B cell (primary cell): ENCODE data around the gene C19orf47. TPM values are rescaled to one million over a fixed set of nuclear protein-coding genes. Genes with fewer than 3 reads are reported as not detected.

Experiments
- ATAC-seq: fragments of 200-7000 bp; cut with Tn5 transposase; one replicate; pipeline ENCODE4 v1.10.0; 2021; ENCODE audit warnings: low read depth, mild to moderate bottlenecking, moderate number of reproducible peaks, moderate library complexity
- CTCF ChIA-PET: fragments of 350-600 bp; sonication (Branson Sonifier 250); formaldehyde crosslinking; loops from one replicate; lab custom pipeline; 2021; ENCODE audit warnings: antibody characterized with exemption, inconsistent platforms; lab: Charles Lee
- POLR2A ChIA-PET: fragments of 350-600 bp; sonication (Branson Sonifier 250); formaldehyde crosslinking; loops from one replicate; lab custom pipeline; 2021; ENCODE audit warnings: antibody characterized with exemption; lab: Charles Lee
- DNase-seq: peaks from one replicate; pipeline ENCODE4 v3.0.0; 2013
- H2AFZ ChIP-seq: 2 replicates; pipeline ENCODE4 v1.6.1; 2012; ENCODE audit warnings: mild to moderate bottlenecking, low read depth, low read length; ENCODE audit not compliant: insufficient read depth, poor library complexity, severe bottlenecking
- H3K27ac ChIP-seq, 2 donors: 1 replicate in 1 of 2; 2 replicates in 1 of 2; pipeline ENCODE4 v1.5.1; 2012 to 2013; ENCODE audit warnings: low read length in 2 of 2, mild to moderate bottlenecking in 2 of 2, moderate library complexity in 1 of 2
- H3K27me3 ChIP-seq, 4 experiments: fragments of 200-600 bp in 1 of 4; sonication (generic) in 1 of 4; replicated peaks in 1 of 4; 1 replicate in 2 of 4; 2 replicates in 2 of 4; pipeline versions ENCODE4 v1.6.1 to v1.7.0; 2013 to 2016; ENCODE audit warnings: low read length in 3 of 4, mild to moderate bottlenecking in 2 of 4, mixed read lengths in 1 of 4, moderate library complexity in 1 of 4; ENCODE audit not compliant: insufficient read depth in 4 of 4, control insufficient read depth in 3 of 4; ENCODE audit errors: control extremely low read depth in 1 of 4
- H3K36me3 ChIP-seq, 2 experiments: replicated peaks in 1 of 2; 1 replicate in 1 of 2; 2 replicates in 1 of 2; pipeline versions ENCODE4 v1.6.1 to v1.7.1; 2013; ENCODE audit warnings: low read length in 1 of 2; ENCODE audit not compliant: insufficient read depth in 2 of 2, control insufficient read depth in 1 of 2; ENCODE audit errors: control extremely low read depth in 1 of 2, extremely low read depth in 1 of 2
- H3K4me1 ChIP-seq, 2 donors: fragments of 200-600 bp in 1 of 2; sonication (generic) in 1 of 2; 1 replicate in 1 of 2; 2 replicates in 1 of 2; pipeline versions ENCODE4 v1.5.1 to v1.6.1; 2013 to 2017; ENCODE audit warnings: low read length in 2 of 2; ENCODE audit not compliant: control insufficient read depth in 2 of 2, insufficient read depth in 2 of 2
- H3K4me2 ChIP-seq: replicated peaks from 2 replicates; pipeline ENCODE3; 2012; ENCODE audit warnings: mild to moderate bottlenecking, low read depth, low read length; ENCODE audit not compliant: poor library complexity, severe bottlenecking
- H3K4me3 ChIP-seq, 5 experiments: fragments of 200-600 bp in 1 of 5; sonication (generic) in 1 of 5; 1 replicate in 3 of 5; 2 replicates in 2 of 5; pipeline versions ENCODE4 v1.5.1 to v1.7.0; 2011 to 2016; ENCODE audit warnings: low read length in 4 of 5, mild to moderate bottlenecking in 4 of 5, low read depth in 2 of 5, control low read depth in 1 of 5, moderate library complexity in 1 of 5; ENCODE audit not compliant: insufficient read depth in 1 of 5; ENCODE audit errors: control extremely low read depth in 1 of 5, extremely low read depth in 1 of 5
- H3K79me2 ChIP-seq: fragments of 200-600 bp; sonication (generic); one replicate; pipeline ENCODE4 v1.6.0; 2016; ENCODE audit warnings: low read length; ENCODE audit not compliant: control insufficient read depth, insufficient read depth
- H3K9ac ChIP-seq: fragments of 200-600 bp; sonication (generic); 2 replicates; pipeline ENCODE4 v1.6.1; 2017; ENCODE audit warnings: mild to moderate bottlenecking, low read length, moderate library complexity
- H3K9me3 ChIP-seq, 3 donors: one replicate each; pipeline versions ENCODE4 v1.6.1 to v1.7.1; 2013; ENCODE audit warnings: low read length in 2 of 3; ENCODE audit not compliant: control insufficient read depth in 2 of 3, insufficient read depth in 1 of 3; ENCODE audit errors: control extremely low read depth in 1 of 3
- H4K20me1 ChIP-seq: 2 replicates; pipeline ENCODE4 v1.6.0; 2012; ENCODE audit warnings: mild to moderate bottlenecking, low read length; ENCODE audit not compliant: insufficient read depth, control insufficient read depth, poor library complexity, severe bottlenecking
- H3K27ac Mint-ChIP-seq: one replicate; pipeline ENCODE4 v1.8.0; 2021; ENCODE audit warnings: mixed read lengths
- H3K27me3 Mint-ChIP-seq: one replicate; pipeline ENCODE4 v1.8.0; 2021; ENCODE audit warnings: mixed read lengths
- H3K4me1 Mint-ChIP-seq: one replicate; pipeline ENCODE4 v1.8.0; 2021; ENCODE audit warnings: mixed read lengths
- H3K4me3 Mint-ChIP-seq: one replicate; pipeline ENCODE4 v1.8.0; 2021; ENCODE audit warnings: mixed read lengths
- H3K9me3 Mint-ChIP-seq: one replicate; pipeline ENCODE4 v1.8.0; 2022; ENCODE audit warnings: mixed read lengths; ENCODE audit not compliant: insufficient read depth
- EZH2 ChIP-seq: IDR thresholded peaks from 2 replicates; pipeline ENCODE4 v1.6.1; 2012; ENCODE audit warnings: borderline replicate concordance, low read depth, mild to moderate bottlenecking, moderate library complexity, low read length; ENCODE audit not compliant: insufficient read depth, poor library complexity, severe bottlenecking
- WGBS: methylation state at CpG from one replicate; pipeline ENCODE4 v1.1.5; 2013; ENCODE audit warnings: missing lambda C conversion rate; ENCODE audit not compliant: insufficient coverage; 5-methylcytosine and 5-hydroxymethylcytosine counted together
- intact Hi-C: fragments of 100-400 bp; cut with micrococcal nuclease; formaldehyde crosslinking; loops from one replicate; pipeline ENCODE4 v1.10.0; 2022
- polyA plus RNA-seq: library from polyadenylated mRNA; depleted of rRNA; stranded (reverse); fragments of >200 nt; gene quantifications from 2 replicates; pipeline ENCODE4 v1.2.3, GENCODE V29; 2012
- total RNA-seq, 2 donors: library from RNA; stranded (reverse); fragments of 120-200 nt in 1 of 2; gene quantifications; 1 replicate in 1 of 2; 2 replicates in 1 of 2; pipeline versions ENCODE4 v1.2.3 to v1.2.4, GENCODE V29; 2013 to 2022
- TF ChIP-seq, protein P1 (sequence below): fragments of 200-600 bp; IDR thresholded peaks from one replicate; pipeline ENCODE4 v1.8.0; 2022; ENCODE audit warnings: antibody characterized with exemption, mild to moderate bottlenecking

The C19orf47 gene
- total and polyA plus RNA-seq, 2 donors (not counting 1 experiment from before 2014, with no cell fraction given): 12.7 to 16.7 TPM

DNA sequence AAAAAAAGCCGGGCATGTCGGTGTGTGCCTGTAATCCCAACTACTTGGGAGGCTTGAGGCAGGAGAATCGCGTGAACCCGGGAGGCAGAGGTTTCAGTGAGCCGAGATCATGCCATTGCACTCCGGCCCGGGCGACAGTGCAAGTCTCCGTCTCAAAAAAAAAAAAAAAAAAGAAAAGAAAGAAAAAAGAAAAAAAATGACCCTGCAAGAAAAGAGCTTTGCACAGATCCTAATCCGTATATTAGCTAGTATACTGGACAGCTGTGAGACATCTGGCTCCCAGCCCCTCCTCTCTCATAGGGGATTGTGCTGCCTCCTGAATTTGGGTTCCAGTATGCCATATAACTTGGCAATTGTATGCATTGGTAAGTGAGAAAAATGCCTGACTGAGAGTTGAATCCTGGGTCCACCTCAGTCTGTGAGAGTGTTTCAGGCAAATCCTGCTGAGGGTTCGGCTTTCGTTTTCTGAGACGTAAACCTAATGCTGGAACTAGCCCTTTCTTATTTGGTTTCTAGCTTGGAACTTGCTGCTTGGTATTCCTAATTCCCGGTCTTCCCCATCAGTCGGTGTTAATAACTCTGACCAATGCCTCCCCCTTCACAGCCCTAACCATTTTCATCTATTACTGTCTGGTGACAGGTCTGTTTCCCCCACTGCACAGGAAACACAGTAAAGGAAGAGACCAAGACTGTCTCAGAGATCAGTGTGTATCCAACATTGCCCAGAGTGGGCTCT is 61.8 kb downstream of the C19orf47 start:
- DNase-seq (no peak), ATAC-seq (no peak)
- Mint-ChIP-seq H3K27me3 (no peaks in the 10 kb centered on the region), H3K9me3 (no peaks in the 10 kb centered on the region), H3K27ac (peak overlapping the region; percentile 65), H3K4me3 (peak overlapping the region; percentile 87), H3K4me1 (peaks cover 47% of the 10 kb centered on the region)
- ChIA-PET CTCF (interaction anchor here (0.7 to 4.6 kb wide), 3 partner anchors 19 to 1249 kb away, joined by 3 to 32 read pairs (median 3); partner anchors contain the start of gene SERTAD1), POLR2A (interaction anchor here (0.9 to 1.9 kb wide), 6 partner anchors 19 to 319 kb away, joined by 3 to 11 read pairs (median 4); partner anchors contain the start of genes BLVRB, C19orf47 and PLD3)
- Histone ChIP-seq H3K4me3 (peak overlapping the region in 3 of 5 experiments; percentile 50 to 80 (median 68)), H3K27ac (peak overlapping the region; percentile 99 to 100), H3K79me2 (peaks cover 36% of the 10 kb centered on the region), H3K36me3 (no peaks in the 10 kb centered on the region), H3K9me3 (no peaks in the 10 kb centered on the region), H3K9ac (peak overlapping the region; percentile 55), H3K4me1 (peaks cover 34 to 46% of the 10 kb centered on the region in 2 donors), H3K27me3 (no peaks in the 10 kb centered on the region), H4K20me1 (no peaks in the 10 kb centered on the region), H3K4me2 (peak overlapping the region; percentile 76), H2AFZ (peak overlapping the region; percentile 11)
- intact Hi-C loops: loop anchor here (5.0 to 10.0 kb wide), 2 partner anchors 181 to 978 kb away; partner anchors contain the start of genes BLVRB, HNRNPUL1 and SPTBN4
- 95% methylated on average over 12 of the region's 16 CpGs for WGBS
- TF ChIP-seq, protein P1, sequence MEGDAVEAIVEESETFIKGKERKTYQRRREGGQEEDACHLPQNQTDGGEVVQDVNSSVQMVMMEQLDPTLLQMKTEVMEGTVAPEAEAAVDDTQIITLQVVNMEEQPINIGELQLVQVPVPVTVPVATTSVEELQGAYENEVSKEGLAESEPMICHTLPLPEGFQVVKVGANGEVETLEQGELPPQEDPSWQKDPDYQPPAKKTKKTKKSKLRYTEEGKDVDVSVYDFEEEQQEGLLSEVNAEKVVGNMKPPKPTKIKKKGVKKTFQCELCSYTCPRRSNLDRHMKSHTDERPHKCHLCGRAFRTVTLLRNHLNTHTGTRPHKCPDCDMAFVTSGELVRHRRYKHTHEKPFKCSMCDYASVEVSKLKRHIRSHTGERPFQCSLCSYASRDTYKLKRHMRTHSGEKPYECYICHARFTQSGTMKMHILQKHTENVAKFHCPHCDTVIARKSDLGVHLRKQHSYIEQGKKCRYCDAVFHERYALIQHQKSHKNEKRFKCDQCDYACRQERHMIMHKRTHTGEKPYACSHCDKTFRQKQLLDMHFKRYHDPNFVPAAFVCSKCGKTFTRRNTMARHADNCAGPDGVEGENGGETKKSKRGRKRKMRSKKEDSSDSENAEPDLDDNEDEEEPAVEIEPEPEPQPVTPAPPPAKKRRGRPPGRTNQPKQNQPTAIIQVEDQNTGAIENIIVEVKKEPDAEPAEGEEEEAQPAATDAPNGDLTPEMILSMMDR: no peak
- no peak for TF ChIP-seq EZH2
